Nephron progenitor cell (in vitro differentiated cells): Measurements from ENCODE around the gene ANKRD29.
A peak's percentile ranks its signal among the peaks of the same experiment; 100 is the strongest.

Source experiments
- DNase-seq: peaks from one replicate; pipeline ENCODE4 v3.0.0; 2021
- H3K27ac Mint-ChIP-seq: 2 replicates; pipeline ENCODE4 v1.8.0; 2021; ENCODE audit warnings: mild to moderate bottlenecking, moderate library complexity, mixed read lengths
- H3K27me3 Mint-ChIP-seq: 2 replicates; pipeline ENCODE4 v1.8.0; 2021; ENCODE audit warnings: mild to moderate bottlenecking, low read depth, mixed read lengths; ENCODE audit not compliant: poor library complexity
- H3K36me3 Mint-ChIP-seq: 2 replicates; pipeline ENCODE4 v1.8.0; 2021; ENCODE audit warnings: low read depth, mixed read lengths
- H3K4me1 Mint-ChIP-seq: 2 replicates; pipeline ENCODE4 v1.8.0; 2021; ENCODE audit warnings: mixed read lengths
- H3K4me3 Mint-ChIP-seq: 2 replicates; pipeline ENCODE4 v1.8.0; 2021; ENCODE audit warnings: mild to moderate bottlenecking, moderate library complexity, mixed read lengths
- H3K9me3 Mint-ChIP-seq: 2 replicates; pipeline ENCODE4 v1.8.0; 2021; ENCODE audit warnings: mild to moderate bottlenecking, moderate library complexity, mixed read lengths
- TF ChIP-seq, protein P1 (sequence below): fragments of 200-600 bp; sonication (generic); IDR thresholded peaks from 2 replicates; pipeline ENCODE4 v1.5.0; 2021; ENCODE audit warnings: antibody characterized with exemption

ANKRD29 gene

GRCh38 chr18:23689616-23690504, 27.1 kb upstream of the ANKRD29 start:
- H3K4me3 Mint-ChIP-seq, result peak overlapping the region; percentile 72
- peak; percentile 38 for DNase-seq
- peaks cover 4% of the 10 kb centered on the region for H3K4me1 Mint-ChIP-seq
- H3K27me3 Mint-ChIP-seq, result peaks cover 86% of the 10 kb centered on the region
- peaks cover 6% of the 10 kb centered on the region for H3K9me3 Mint-ChIP-seq
- TF ChIP-seq, protein P1, sequence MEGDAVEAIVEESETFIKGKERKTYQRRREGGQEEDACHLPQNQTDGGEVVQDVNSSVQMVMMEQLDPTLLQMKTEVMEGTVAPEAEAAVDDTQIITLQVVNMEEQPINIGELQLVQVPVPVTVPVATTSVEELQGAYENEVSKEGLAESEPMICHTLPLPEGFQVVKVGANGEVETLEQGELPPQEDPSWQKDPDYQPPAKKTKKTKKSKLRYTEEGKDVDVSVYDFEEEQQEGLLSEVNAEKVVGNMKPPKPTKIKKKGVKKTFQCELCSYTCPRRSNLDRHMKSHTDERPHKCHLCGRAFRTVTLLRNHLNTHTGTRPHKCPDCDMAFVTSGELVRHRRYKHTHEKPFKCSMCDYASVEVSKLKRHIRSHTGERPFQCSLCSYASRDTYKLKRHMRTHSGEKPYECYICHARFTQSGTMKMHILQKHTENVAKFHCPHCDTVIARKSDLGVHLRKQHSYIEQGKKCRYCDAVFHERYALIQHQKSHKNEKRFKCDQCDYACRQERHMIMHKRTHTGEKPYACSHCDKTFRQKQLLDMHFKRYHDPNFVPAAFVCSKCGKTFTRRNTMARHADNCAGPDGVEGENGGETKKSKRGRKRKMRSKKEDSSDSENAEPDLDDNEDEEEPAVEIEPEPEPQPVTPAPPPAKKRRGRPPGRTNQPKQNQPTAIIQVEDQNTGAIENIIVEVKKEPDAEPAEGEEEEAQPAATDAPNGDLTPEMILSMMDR, result no peak
- no peak overlapping the region for H3K27ac Mint-ChIP-seq
- no peaks in the 10 kb centered on the region for H3K36me3 Mint-ChIP-seq

DNA sequence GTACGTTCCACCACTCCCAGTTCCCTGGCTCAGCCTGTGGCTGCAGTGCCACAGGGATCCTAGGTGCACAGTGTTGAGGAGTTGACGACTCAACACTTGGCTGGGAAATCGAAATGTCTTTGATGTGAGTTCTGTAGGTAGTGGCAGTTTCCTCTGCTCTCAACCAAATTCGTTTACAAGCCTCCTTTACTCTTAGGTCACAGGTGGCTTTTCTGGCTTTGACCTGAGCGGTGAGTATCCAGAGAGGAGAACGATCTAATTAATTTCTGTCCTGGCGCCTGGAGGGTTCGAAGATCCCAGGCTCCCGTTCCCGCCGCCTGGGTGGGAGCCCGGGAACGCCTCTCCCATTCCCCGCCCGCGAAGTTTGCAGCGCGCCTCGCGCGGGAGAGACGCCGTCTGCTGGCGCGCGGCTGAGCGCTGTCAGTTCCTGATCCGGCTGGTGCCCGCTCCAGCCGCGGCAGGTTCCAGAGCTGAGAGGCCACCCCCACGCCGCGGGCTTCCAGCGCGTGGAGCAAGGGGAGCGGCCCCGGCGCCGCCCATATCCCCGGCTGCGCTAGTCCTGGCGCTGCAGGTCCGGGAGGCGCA, 26.4 kb upstream of the ANKRD29 start, which contains the start of gene LAMA3:
Gene LAMA3, plus strand, starts transcription at position 423 of the 585 bp plus-strand sequence. CDS start 231 bp downstream, outside the sequence.
- Mint-ChIP-seq H3K4me1 (peaks cover 4% of the 10 kb centered on the region), H3K4me3 (peak within 1 kb of the TSS; percentile 75), H3K9me3 (peaks cover 6% of the 10 kb centered on the region), H3K36me3 (no peaks in the 10 kb centered on the region), H3K27ac (no peak within 1 kb of the TSS), H3K27me3 (peaks cover 87% of the 10 kb centered on the region)
- TF ChIP-seq, protein P1, result no peak
- DNase-seq, result peak; percentile 74

GRCh38 chr18:23688528-23688927, 25.8 kb upstream of the ANKRD29 start:
- TF ChIP-seq, protein P1, result no peak
- Mint-ChIP-seq H3K27me3 (peaks cover 88% of the 10 kb centered on the region), H3K9me3 (peaks cover 6% of the 10 kb centered on the region), H3K4me3 (peak overlapping the region; percentile 75), H3K36me3 (no peaks in the 10 kb centered on the region), H3K4me1 (peaks cover 4% of the 10 kb centered on the region), H3K27ac (no peak overlapping the region)
- DNase-seq, result no peak

- Mint-ChIP-seq H3K27me3 (peaks cover 78% of the 10 kb centered on the region), H3K4me1 (no peaks in the 10 kb centered on the region), H3K27ac (no peak overlapping the region), H3K9me3 (peaks cover 6% of the 10 kb centered on the region), H3K4me3 (no peak overlapping the region), H3K36me3 (no peaks in the 10 kb centered on the region)
- DNase-seq, result no peak
- TF ChIP-seq, protein P1, result no peak
Observed at GRCh38 chr18:23684515-23685197, 21.9 kb upstream of the ANKRD29 start.

DNA sequence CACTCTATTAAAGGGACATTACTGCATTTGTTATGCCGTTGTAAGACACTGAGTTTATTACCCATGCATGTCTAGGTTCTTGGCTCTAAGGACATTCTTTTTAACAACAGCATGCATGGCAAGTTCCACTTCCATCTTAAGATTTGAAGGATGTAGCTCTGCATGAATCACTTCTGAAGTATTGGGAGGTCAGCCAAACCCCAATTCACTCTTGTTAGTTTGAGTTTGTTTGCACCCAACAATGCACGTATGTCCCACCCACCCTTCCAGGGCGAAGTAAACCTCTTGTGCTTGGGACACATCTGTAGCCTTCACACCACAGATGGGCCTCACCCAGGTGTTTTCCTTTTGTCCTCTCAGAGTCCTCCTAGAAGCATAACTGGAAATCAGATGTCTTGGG, 21.0 kb upstream of the ANKRD29 start:
- Mint-ChIP-seq H3K9me3 (peaks cover 6% of the 10 kb centered on the region), H3K27me3 (peaks cover 75% of the 10 kb centered on the region), H3K4me1 (no peaks in the 10 kb centered on the region), H3K27ac (no peak overlapping the region), H3K4me3 (no peak overlapping the region), H3K36me3 (no peaks in the 10 kb centered on the region)
- TF ChIP-seq, protein P1, result no peak
- DNase-seq, result no peak
